ENCODE results near the gene DUSP5.

DNA sequence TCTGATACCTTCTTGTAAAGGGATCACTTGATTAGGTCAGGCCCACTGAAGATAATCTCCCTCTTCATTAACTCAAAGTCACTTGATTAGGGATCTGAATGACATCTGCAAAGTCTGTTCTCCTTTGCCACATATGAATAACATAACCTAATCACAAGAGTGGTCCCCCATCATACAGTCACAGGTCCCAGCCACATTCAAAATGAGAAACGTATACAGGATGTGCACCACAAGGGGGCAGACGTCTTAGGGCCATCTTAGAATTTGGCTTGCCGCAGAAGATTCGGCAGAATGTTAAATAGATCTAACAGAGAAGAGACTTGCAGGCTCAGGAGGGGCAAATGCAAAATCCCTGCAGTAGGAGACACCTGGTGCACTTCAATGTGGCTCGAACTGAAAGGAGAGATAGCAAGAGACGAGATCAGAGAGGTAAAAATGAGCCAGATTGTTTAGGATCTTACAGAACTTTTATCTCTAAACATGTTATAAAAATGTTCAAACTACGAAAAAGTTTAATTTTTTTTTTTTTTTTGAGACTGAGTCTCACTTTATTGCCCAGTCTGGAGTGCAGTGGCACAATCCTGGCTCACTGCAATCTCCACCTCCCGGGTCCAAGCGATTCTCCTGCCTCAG, 59.4 kb downstream of the DUSP5 start:
- TF ChIP-seq, protein P1, sequence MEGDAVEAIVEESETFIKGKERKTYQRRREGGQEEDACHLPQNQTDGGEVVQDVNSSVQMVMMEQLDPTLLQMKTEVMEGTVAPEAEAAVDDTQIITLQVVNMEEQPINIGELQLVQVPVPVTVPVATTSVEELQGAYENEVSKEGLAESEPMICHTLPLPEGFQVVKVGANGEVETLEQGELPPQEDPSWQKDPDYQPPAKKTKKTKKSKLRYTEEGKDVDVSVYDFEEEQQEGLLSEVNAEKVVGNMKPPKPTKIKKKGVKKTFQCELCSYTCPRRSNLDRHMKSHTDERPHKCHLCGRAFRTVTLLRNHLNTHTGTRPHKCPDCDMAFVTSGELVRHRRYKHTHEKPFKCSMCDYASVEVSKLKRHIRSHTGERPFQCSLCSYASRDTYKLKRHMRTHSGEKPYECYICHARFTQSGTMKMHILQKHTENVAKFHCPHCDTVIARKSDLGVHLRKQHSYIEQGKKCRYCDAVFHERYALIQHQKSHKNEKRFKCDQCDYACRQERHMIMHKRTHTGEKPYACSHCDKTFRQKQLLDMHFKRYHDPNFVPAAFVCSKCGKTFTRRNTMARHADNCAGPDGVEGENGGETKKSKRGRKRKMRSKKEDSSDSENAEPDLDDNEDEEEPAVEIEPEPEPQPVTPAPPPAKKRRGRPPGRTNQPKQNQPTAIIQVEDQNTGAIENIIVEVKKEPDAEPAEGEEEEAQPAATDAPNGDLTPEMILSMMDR (IDR thresholded peaks at IDR 0.05) = peak; percentile 31 to 69 (median 46)
- TF ChIP-seq POLR2A (IDR thresholded peaks at IDR 0.05) = no peak
